Colonic mucosa (tissue), 4 donors: ENCODE results near the gene SERPINB11. TPM values are rescaled to one million over a fixed set of nuclear protein-coding genes. Genes with fewer than 3 reads are reported as not detected.

ENCODE experiments used
- DNase-seq: peaks from one replicate; pipeline ENCODE4 v3.0.0-alpha.2; 2020
- H3K27ac ChIP-seq: fragments of 200-600 bp; one replicate; pipeline ENCODE4 v1.8.0; 2021
- H3K27me3 ChIP-seq: fragments of 200-600 bp; one replicate; pipeline ENCODE4 v1.8.0; 2021
- H3K36me3 ChIP-seq: fragments of 200-600 bp; one replicate; pipeline ENCODE4 v1.8.0; 2021
- H3K4me1 ChIP-seq: fragments of 200-600 bp; one replicate; pipeline ENCODE4 v1.8.0; 2021; ENCODE audit warnings: mild to moderate bottlenecking
- H3K4me3 ChIP-seq: fragments of 200-600 bp; one replicate; pipeline ENCODE4 v1.8.0; 2021
- H3K9ac ChIP-seq, 2 donors: one replicate each; pipeline ENCODE4 v1.7.0; 2013; ENCODE audit warnings: control low read depth in 2 of 2, low read depth in 2 of 2, low read length in 2 of 2
- H3K9me3 ChIP-seq: fragments of 200-600 bp; one replicate; pipeline ENCODE4 v1.8.0; 2021
- CTCF ChIP-seq: fragments of 200-600 bp; IDR thresholded peaks from one replicate; pipeline ENCODE4 v1.8.0; 2022; ENCODE audit warnings: antibody characterized with exemption, mild to moderate bottlenecking
- intact Hi-C: fragments of 100-400 bp; cut with DNase I; formaldehyde crosslinking; loops from one replicate; pipeline ENCODE4 v1.14.1; 2022
- total RNA-seq, 2 donors: library from RNA; stranded (reverse); fragmentation: NEBNext Ultra II Directional in 1 of 2; extraction: Animal tissue kit (Norgen Biotek cat#: 25700) in 1 of 2; gene quantifications; one replicate each; pipeline ENCODE4 v1.2.1, GENCODE V29; 2021
- donor health status: healthy.
- donor health status: DM: no; HTN: no; CAD: no.
- donor health status: DM: no; HTN: no; CAD: no.

Gene SERPINB11
- total RNA-seq, 2 donors from 2014 or later: not detected

- intact Hi-C loops: no loop called here
- Histone ChIP-seq H3K9ac (no peak overlapping the region), H3K36me3 (no peaks in the 10 kb centered on the region), H3K4me1 (no peaks in the 10 kb centered on the region), H3K27ac (no peak overlapping the region), H3K4me3 (no peak overlapping the region), H3K9me3 (no peaks in the 10 kb centered on the region), H3K27me3 (no peaks in the 10 kb centered on the region)
- no peak for TF ChIP-seq CTCF
- DNase-seq: no peak
Measured at GRCh38 chr18:63736876-63737275, 34.1 kb downstream of the SERPINB11 start.

- Histone ChIP-seq H3K4me3 (no peak overlapping the region), H3K9me3 (no peaks in the 10 kb centered on the region), H3K4me1 (no peaks in the 10 kb centered on the region), H3K9ac (no peak overlapping the region), H3K36me3 (no peaks in the 10 kb centered on the region), H3K27ac (no peak overlapping the region), H3K27me3 (no peaks in the 10 kb centered on the region)
- TF ChIP-seq CTCF: no peak
- no peak for DNase-seq
- intact Hi-C loops: no loop called here
Measured at GRCh38 chr18:63741769-63742168, 39.0 kb downstream of the SERPINB11 start.

- no peak overlapping the region for H3K9ac ChIP-seq
- TF ChIP-seq CTCF: no peak
- DNase-seq: no peak
Measured at GRCh38 chr18:63747006-63747405, 44.2 kb downstream of the SERPINB11 start.

GRCh38 chr18:63749489-63749888 lies 46.7 kb downstream of the SERPINB11 start:
- Histone ChIP-seq H3K4me3 (no peak overlapping the region), H3K27me3 (no peaks in the 10 kb centered on the region), H3K27ac (no peak overlapping the region), H3K4me1 (no peaks in the 10 kb centered on the region), H3K9me3 (no peaks in the 10 kb centered on the region), H3K36me3 (no peaks in the 10 kb centered on the region), H3K9ac (no peak overlapping the region)
- intact Hi-C loops: no loop called here
- TF ChIP-seq CTCF: no peak
- DNase-seq: no peak

More at GRCh38 chr18:63747006-63747405, 44.2 kb downstream of the SERPINB11 start:
- Histone ChIP-seq H3K27ac (no peak overlapping the region), H3K4me1 (no peaks in the 10 kb centered on the region), H3K4me3 (no peak overlapping the region), H3K9me3 (no peaks in the 10 kb centered on the region), H3K36me3 (no peaks in the 10 kb centered on the region), H3K27me3 (no peaks in the 10 kb centered on the region)
- intact Hi-C loops: no loop called here

- intact Hi-C loops: no loop called here
- H3K9me3 ChIP-seq: no peaks in the 10 kb centered on the region
- H3K4me1 ChIP-seq: no peaks in the 10 kb centered on the region
- no peaks in the 10 kb centered on the region for H3K36me3 ChIP-seq
- H3K9ac ChIP-seq: no peak overlapping the region
- no peak overlapping the region for H3K4me3 ChIP-seq
- TF ChIP-seq CTCF: no peak
- H3K27me3 ChIP-seq: no peaks in the 10 kb centered on the region
- H3K27ac ChIP-seq: no peak overlapping the region
- no peak for DNase-seq
Measured at GRCh38 chr18:63752636-63753035, 49.9 kb downstream of the SERPINB11 start.

- intact Hi-C loops: no loop called here
- no peak for DNase-seq
- Histone ChIP-seq H3K36me3 (no peaks in the 10 kb centered on the region), H3K4me3 (no peak overlapping the region), H3K4me1 (no peaks in the 10 kb centered on the region), H3K27me3 (no peaks in the 10 kb centered on the region), H3K27ac (no peak overlapping the region), H3K9me3 (no peaks in the 10 kb centered on the region), H3K9ac (no peak overlapping the region)
- no peak for TF ChIP-seq CTCF
Measured at GRCh38 chr18:63753676-63754075, 50.9 kb downstream of the SERPINB11 start.
